ENCODE data around the gene PPIF.

PPIF gene

DNA sequence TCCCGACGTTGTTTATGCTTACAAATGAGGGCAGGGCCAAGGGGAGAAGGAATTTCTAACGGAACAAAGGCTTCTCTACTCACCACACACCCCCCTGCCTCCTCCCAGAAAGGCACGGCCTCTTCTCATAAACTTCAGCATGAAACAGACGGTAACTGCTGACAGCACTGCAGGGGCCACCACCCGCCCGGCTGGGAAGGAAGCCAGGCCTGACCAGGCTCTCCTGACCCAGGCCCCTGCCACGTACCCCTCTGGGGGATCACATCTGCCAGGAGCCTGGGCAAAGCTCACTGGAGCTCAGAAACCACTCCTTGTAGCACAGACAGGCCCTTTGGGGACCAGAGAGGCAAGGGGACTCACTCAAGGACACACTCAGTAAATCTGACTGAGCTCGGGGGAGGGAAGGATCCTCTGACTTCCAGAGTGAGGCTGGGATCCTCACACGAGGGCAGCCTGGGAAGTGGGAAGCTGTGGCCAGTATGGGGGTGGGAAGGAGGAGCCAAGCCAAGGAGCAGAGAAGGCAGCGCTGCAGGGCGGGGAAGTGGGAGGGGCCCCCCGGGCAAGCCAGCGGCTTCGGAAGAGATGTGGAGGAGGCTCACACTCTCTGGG is 52.1 kb downstream of the PPIF start:
- Histone ChIP-seq H3K4me3 (ENCODE audit: low read depth, low read length) (no peak overlapping the region), H3K9me3 (ENCODE audit: control insufficient read depth, insufficient read depth, low read depth, low read length) (no peaks in the 10 kb centered on the region), H3K4me1 (ENCODE audit: control insufficient read depth, insufficient read depth, low read length) (no peaks in the 10 kb centered on the region; the same call in 1 of the 2 replicates), H3K36me3 (ENCODE audit: control insufficient read depth in 2 of 2, insufficient read depth in 1 of 2, low read length in 2 of 2) (no peaks in the 10 kb centered on the region), H3K27ac (ENCODE audit: extremely low read depth, low read depth, low read length) (no peak overlapping the region)
- ChIA-PET CTCF (interaction anchor here (0.5 to 2.9 kb wide), 13 partner anchors 10 to 125 kb away, joined by 3 to 16 read pairs (median 5); no protein-coding TSS in a partner anchor), POLR2A (interaction anchor here (1.5 kb wide), 1 partner anchor 25 kb away, joined by 3 read pairs; no protein-coding TSS in a partner anchor)
- TF ChIP-seq ZNF664 (tag by site-specific recombination; IDR thresholded peaks at IDR 0.05) (no peak), ZNF433 (tag by site-specific recombination; IDR thresholded peaks at IDR 0.05; ENCODE audit: low read depth) (no peak), ZNF423 (tag by site-specific recombination; IDR thresholded peaks at IDR 0.05) (peak; percentile 88), ZNF660 (tag by site-specific recombination; IDR thresholded peaks at IDR 0.05) (0 out of 2 replicates have a peak, but pooled peaks have one; percentile 44), KLF1 (tag by site-specific recombination; IDR thresholded peaks at IDR 0.05) (peak; percentile 62; the same call in 1 of the 2 replicates), KLF9 (tag by site-specific recombination; IDR thresholded peaks at IDR 0.05; ENCODE audit: low read depth) (peak; percentile 71), ZNF202 (tag by site-specific recombination; IDR thresholded peaks at IDR 0.05; ENCODE audit: borderline replicate concordance) (no peak), ZNF76 (tag by site-specific recombination; IDR thresholded peaks at IDR 0.05; ENCODE audit: borderline replicate concordance, low read depth) (peak; percentile 67; the same call in 1 of the 2 replicates), ZBTB26 (tag by site-specific recombination; optimal IDR thresholded peaks at IDR 0.05) (no peak), EGR2 (tag by site-specific recombination; IDR thresholded peaks at IDR 0.05; ENCODE audit: low read depth) (peak; percentile 91), REPIN1 (tag by site-specific recombination; IDR thresholded peaks at IDR 0.05; ENCODE audit: low read depth) (no peak), SCRT2 (tag by site-specific recombination; IDR thresholded peaks at IDR 0.05) (no peak), ZNF600 (tag by site-specific recombination; IDR thresholded peaks at IDR 0.05) (peak; percentile 71; the same call in 1 of the 2 replicates), ZNF366 (tag by site-specific recombination; conservative IDR thresholded peaks at IDR 0.05) (0 out of 2 replicates have a peak, but pooled peaks have one; percentile 14), GLIS1 (tag by site-specific recombination; IDR thresholded peaks at IDR 0.05) (peak; percentile 99), ZNF426 (tag by site-specific recombination; IDR thresholded peaks at IDR 0.05) (no peak), ZNF558 (tag by site-specific recombination; IDR thresholded peaks at IDR 0.05) (no peak), ZNF24 (tag by site-specific recombination; IDR thresholded peaks at IDR 0.05) (no peak), ZNF132 (tag by site-specific recombination; IDR thresholded peaks at IDR 0.05; ENCODE audit: borderline replicate concordance) (no peak), SP2 (tag by site-specific recombination; IDR thresholded peaks at IDR 0.05) (peak; percentile 58), ZNF768 (tag by site-specific recombination; IDR thresholded peaks at IDR 0.05) (no peak), ZNF248 (tag by site-specific recombination; IDR thresholded peaks at IDR 0.05) (no peak), ZNF2 (tag by site-specific recombination; IDR thresholded peaks at IDR 0.05) (no peak), ZNF501 (tag by site-specific recombination; IDR thresholded peaks at IDR 0.05) (no peak), ZBTB10 (tag by site-specific recombination; IDR thresholded peaks at IDR 0.05) (no peak), HOXD13 (CRISPR knock-in tag; IDR thresholded peaks at IDR 0.05; ENCODE audit: borderline replicate concordance) (no peak)
- TF ChIP-seq, protein P1, sequence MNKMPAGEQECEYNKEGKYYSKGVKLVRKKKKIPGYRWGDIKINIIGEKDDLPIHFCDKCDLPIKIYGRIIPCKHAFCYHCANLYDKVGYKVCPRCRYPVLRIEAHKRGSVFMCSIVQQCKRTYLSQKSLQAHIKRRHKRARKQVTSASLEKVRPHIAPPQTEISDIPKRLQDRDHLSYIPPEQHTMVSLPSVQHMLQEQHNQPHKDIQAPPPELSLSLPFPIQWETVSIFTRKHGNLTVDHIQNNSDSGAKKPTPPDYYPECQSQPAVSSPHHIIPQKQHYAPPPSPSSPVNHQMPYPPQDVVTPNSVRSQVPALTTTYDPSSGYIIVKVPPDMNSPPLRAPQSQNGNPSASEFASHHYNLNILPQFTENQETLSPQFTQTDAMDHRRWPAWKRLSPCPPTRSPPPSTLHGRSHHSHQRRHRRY (tag by site-specific recombination; IDR thresholded peaks at IDR 0.05) = no peak
- TF ChIP-seq, protein P2, sequence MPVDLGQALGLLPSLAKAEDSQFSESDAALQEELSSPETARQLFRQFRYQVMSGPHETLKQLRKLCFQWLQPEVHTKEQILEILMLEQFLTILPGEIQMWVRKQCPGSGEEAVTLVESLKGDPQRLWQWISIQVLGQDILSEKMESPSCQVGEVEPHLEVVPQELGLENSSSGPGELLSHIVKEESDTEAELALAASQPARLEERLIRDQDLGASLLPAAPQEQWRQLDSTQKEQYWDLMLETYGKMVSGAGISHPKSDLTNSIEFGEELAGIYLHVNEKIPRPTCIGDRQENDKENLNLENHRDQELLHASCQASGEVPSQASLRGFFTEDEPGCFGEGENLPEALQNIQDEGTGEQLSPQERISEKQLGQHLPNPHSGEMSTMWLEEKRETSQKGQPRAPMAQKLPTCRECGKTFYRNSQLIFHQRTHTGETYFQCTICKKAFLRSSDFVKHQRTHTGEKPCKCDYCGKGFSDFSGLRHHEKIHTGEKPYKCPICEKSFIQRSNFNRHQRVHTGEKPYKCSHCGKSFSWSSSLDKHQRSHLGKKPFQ (tag by site-specific recombination; IDR thresholded peaks at IDR 0.05) = no peak
- TF ChIP-seq, protein P3, sequence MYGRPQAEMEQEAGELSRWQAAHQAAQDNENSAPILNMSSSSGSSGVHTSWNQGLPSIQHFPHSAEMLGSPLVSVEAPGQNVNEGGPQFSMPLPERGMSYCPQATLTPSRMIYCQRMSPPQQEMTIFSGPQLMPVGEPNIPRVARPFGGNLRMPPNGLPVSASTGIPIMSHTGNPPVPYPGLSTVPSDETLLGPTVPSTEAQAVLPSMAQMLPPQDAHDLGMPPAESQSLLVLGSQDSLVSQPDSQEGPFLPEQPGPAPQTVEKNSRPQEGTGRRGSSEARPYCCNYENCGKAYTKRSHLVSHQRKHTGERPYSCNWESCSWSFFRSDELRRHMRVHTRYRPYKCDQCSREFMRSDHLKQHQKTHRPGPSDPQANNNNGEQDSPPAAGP (tag by site-specific recombination; IDR thresholded peaks at IDR 0.05) = peak; percentile 30
- TF ChIP-seq, protein P4, sequence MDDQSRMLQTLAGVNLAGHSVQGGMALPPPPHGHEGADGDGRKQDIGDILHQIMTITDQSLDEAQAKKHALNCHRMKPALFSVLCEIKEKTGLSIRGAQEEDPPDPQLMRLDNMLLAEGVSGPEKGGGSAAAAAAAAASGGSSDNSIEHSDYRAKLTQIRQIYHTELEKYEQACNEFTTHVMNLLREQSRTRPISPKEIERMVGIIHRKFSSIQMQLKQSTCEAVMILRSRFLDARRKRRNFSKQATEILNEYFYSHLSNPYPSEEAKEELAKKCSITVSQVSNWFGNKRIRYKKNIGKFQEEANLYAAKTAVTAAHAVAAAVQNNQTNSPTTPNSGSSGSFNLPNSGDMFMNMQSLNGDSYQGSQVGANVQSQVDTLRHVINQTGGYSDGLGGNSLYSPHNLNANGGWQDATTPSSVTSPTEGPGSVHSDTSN (CRISPR knock-in tag; IDR thresholded peaks at IDR 0.05) = no peak
